ENCODE data around the gene SBF2. TPM values are rescaled to one million over a fixed set of nuclear protein-coding genes. Genes with fewer than 3 reads are reported as not detected.

SBF2 gene
- total RNA-seq, 1 experiment from 2014 or later, result 31.3 TPM

- H3K4me2 ChIP-seq (ENCODE audit: low read length), result no peak overlapping the region
- CTCF ChIA-PET, result no interaction called here
- H3K4me1 ChIP-seq (ENCODE audit: insufficient read depth, low read length), result peaks cover 20% of the 10 kb centered on the region; the same call in 1 of the 2 replicates
- no TSS peak for BruUV-seq (replicated peaks)
- no peak for ATAC-seq
- H3K9me3 ChIP-seq (ENCODE audit: low read length), result no peaks in the 10 kb centered on the region
- H3F3A ChIP-seq (ENCODE audit: low read length, unreplicated experiment), result no peaks in the 10 kb centered on the region
- no peak for TF ChIP-seq CTCF (conservative IDR thresholded peaks at IDR 0.05; ENCODE audit: low read depth, low read length)
- no peak for TF ChIP-seq EZH2 (IDR thresholded peaks at IDR 0.05; ENCODE audit: low read length, unreplicated experiment)
- no peak for TF ChIP-seq EZH2phosphoT487 (IDR thresholded peaks at IDR 0.05; ENCODE audit: borderline replicate concordance, low read length)
- POLR2A ChIA-PET (ENCODE audit: unreplicated experiment), result no interaction called here
- H3K9ac ChIP-seq (ENCODE audit: low read length), result no peak overlapping the region
- no peaks in the 10 kb centered on the region for H3K27me3 ChIP-seq (ENCODE audit: low read length)
- no peaks in the 10 kb centered on the region for H3K79me2 ChIP-seq (ENCODE audit: low read length)
- H3K4me3 ChIP-seq (ENCODE audit: low read length), result no peak overlapping the region
- H2AFZ ChIP-seq (ENCODE audit: low read length), result no peak overlapping the region
- H3K27ac ChIP-seq (ENCODE audit: low read length), result no peak overlapping the region
- H3K9me2 ChIP-seq (replicated peaks; ENCODE audit: low read length), result no peaks in the 10 kb centered on the region
- intact Hi-C loops (cut with micrococcal nuclease), result no loop called here
- no peaks in the 10 kb centered on the region for H3K36me3 ChIP-seq (ENCODE audit: low read depth, low read length)
- peak; percentile 32 for DNase-seq
- H4K20me1 ChIP-seq (ENCODE audit: low read length), result no peaks in the 10 kb centered on the region
Measured at GRCh38 chr11:9953994-9954626, 339.9 kb downstream of the SBF2 start.

- H3K36me3 ChIP-seq (ENCODE audit: low read depth, low read length), result no peaks in the 10 kb centered on the region
- H3K79me2 ChIP-seq (ENCODE audit: low read length), result no peaks in the 10 kb centered on the region
- no peak for TF ChIP-seq EZH2 (IDR thresholded peaks at IDR 0.05; ENCODE audit: low read length, unreplicated experiment)
- TF ChIP-seq EZH2phosphoT487 (IDR thresholded peaks at IDR 0.05; ENCODE audit: borderline replicate concordance, low read length), result no peak
- no peak for TF ChIP-seq CTCF (conservative IDR thresholded peaks at IDR 0.05; ENCODE audit: low read depth, low read length)
- no peak overlapping the region for H3K4me2 ChIP-seq (ENCODE audit: low read length)
- CTCF ChIA-PET, result no interaction called here
- BruUV-seq (replicated peaks), result no TSS peak
- no peaks in the 10 kb centered on the region for H3K27me3 ChIP-seq (ENCODE audit: low read length)
- POLR2A ChIA-PET (ENCODE audit: unreplicated experiment), result no interaction called here
- intact Hi-C loops (cut with micrococcal nuclease), result no loop called here
- no peaks in the 10 kb centered on the region for H3K9me2 ChIP-seq (replicated peaks; ENCODE audit: low read length)
- H2AFZ ChIP-seq (ENCODE audit: low read length), result no peak overlapping the region
- H3K9me3 ChIP-seq (ENCODE audit: low read length), result no peaks in the 10 kb centered on the region
- no peak for DNase-seq
- no peaks in the 10 kb centered on the region for H3F3A ChIP-seq (ENCODE audit: low read length, unreplicated experiment)
- no peak overlapping the region for H3K27ac ChIP-seq (ENCODE audit: low read length)
- no peak overlapping the region for H3K4me3 ChIP-seq (ENCODE audit: low read length)
- ATAC-seq, result no peak
- no peaks in the 10 kb centered on the region for H4K20me1 ChIP-seq (ENCODE audit: low read length)
- H3K9ac ChIP-seq (ENCODE audit: low read length), result no peak overlapping the region
- H3K4me1 ChIP-seq (ENCODE audit: insufficient read depth, low read length), result peaks cover 20% of the 10 kb centered on the region; the same call in 1 of the 2 replicates
Measured at GRCh38 chr11:9952511-9953196, 341.4 kb downstream of the SBF2 start.

- ChIA-PET POLR2A (ENCODE audit: unreplicated experiment) (no interaction called here), CTCF (no interaction called here)
- H4K20me1 ChIP-seq (ENCODE audit: low read length), result no peaks in the 10 kb centered on the region
- TF ChIP-seq EZH2phosphoT487 (IDR thresholded peaks at IDR 0.05; ENCODE audit: borderline replicate concordance, low read length) (no peak), EZH2 (IDR thresholded peaks at IDR 0.05; ENCODE audit: low read length, unreplicated experiment) (no peak), CTCF (conservative IDR thresholded peaks at IDR 0.05; ENCODE audit: low read depth, low read length) (no peak)
- no peaks in the 10 kb centered on the region for H3K27me3 ChIP-seq (ENCODE audit: low read length)
- ATAC-seq (no peak), DNase-seq (no peak)
- H3K9me3 ChIP-seq (ENCODE audit: low read length), result no peaks in the 10 kb centered on the region
- H3F3A ChIP-seq (ENCODE audit: low read length, unreplicated experiment), result no peaks in the 10 kb centered on the region
- intact Hi-C loops (cut with micrococcal nuclease), result no loop called here
- no peak overlapping the region for H3K27ac ChIP-seq (ENCODE audit: low read length)
- H3K9ac ChIP-seq (ENCODE audit: low read length), result no peak overlapping the region
- H3K36me3 ChIP-seq (ENCODE audit: low read depth, low read length), result no peaks in the 10 kb centered on the region
- no TSS peak for BruUV-seq (replicated peaks)
- no peak overlapping the region for H3K4me2 ChIP-seq (ENCODE audit: low read length)
- no peak overlapping the region for H3K4me3 ChIP-seq (ENCODE audit: low read length)
- H3K4me1 ChIP-seq (ENCODE audit: insufficient read depth, low read length), result peaks cover 20% of the 10 kb centered on the region; the same call in 1 of the 2 replicates
- H3K79me2 ChIP-seq (ENCODE audit: low read length), result no peaks in the 10 kb centered on the region
- no peak overlapping the region for H2AFZ ChIP-seq (ENCODE audit: low read length)
- H3K9me2 ChIP-seq (replicated peaks; ENCODE audit: low read length), result no peaks in the 10 kb centered on the region
Measured at GRCh38 chr11:9951807-9952206, 342.2 kb downstream of the SBF2 start.
